ENCODE results near the gene MED1.

The MED1 gene

GRCh38 chr17:39410279-39410678 is 40.8 kb downstream of the MED1 start:
- no peak for TF ChIP-seq CTCF (IDR thresholded peaks at IDR 0.05; ENCODE audit: borderline replicate concordance, control extremely low read depth, extremely low read depth, insufficient read depth, missing control alignments)
- in situ Hi-C loops (cut with MboI; ENCODE audit: low sequenced_read_pairs, unreplicated experiment) = no loop called here
- DNase-seq (ENCODE audit: low spot score) = no peak

GRCh38 chr17:39408360-39408759 is 42.7 kb downstream of the MED1 start:
- in situ Hi-C loops (cut with MboI; ENCODE audit: low sequenced_read_pairs, unreplicated experiment) = no loop called here
- DNase-seq (ENCODE audit: low spot score) = no peak
- TF ChIP-seq CTCF (IDR thresholded peaks at IDR 0.05; ENCODE audit: borderline replicate concordance, control extremely low read depth, extremely low read depth, insufficient read depth, missing control alignments) = no peak

- in situ Hi-C loops (cut with MboI; ENCODE audit: low sequenced_read_pairs, unreplicated experiment) = no loop called here
- no peak for DNase-seq (ENCODE audit: low spot score)
- no peak for TF ChIP-seq CTCF (IDR thresholded peaks at IDR 0.05; ENCODE audit: borderline replicate concordance, control extremely low read depth, extremely low read depth, insufficient read depth, missing control alignments)
Observed at GRCh38 chr17:39406951-39407350, 44.1 kb downstream of the MED1 start.

- no peak for DNase-seq (ENCODE audit: low spot score)
- TF ChIP-seq CTCF (IDR thresholded peaks at IDR 0.05; ENCODE audit: borderline replicate concordance, control extremely low read depth, extremely low read depth, insufficient read depth, missing control alignments) = no peak
- in situ Hi-C loops (cut with MboI; ENCODE audit: low sequenced_read_pairs, unreplicated experiment) = no loop called here
Observed at GRCh38 chr17:39405436-39405835, 45.6 kb downstream of the MED1 start.

GRCh38 chr17:39404542-39405378 is 46.3 kb downstream of the MED1 start:
- DNase-seq (ENCODE audit: low spot score) = no peak
- in situ Hi-C loops (cut with MboI; ENCODE audit: low sequenced_read_pairs, unreplicated experiment) = no loop called here
- no peak for TF ChIP-seq CTCF (IDR thresholded peaks at IDR 0.05; ENCODE audit: borderline replicate concordance, control extremely low read depth, extremely low read depth, insufficient read depth, missing control alignments)

- DNase-seq (ENCODE audit: low spot score) = no peak
- no peak for TF ChIP-seq CTCF (IDR thresholded peaks at IDR 0.05; ENCODE audit: borderline replicate concordance, control extremely low read depth, extremely low read depth, insufficient read depth, missing control alignments)
- in situ Hi-C loops (cut with MboI; ENCODE audit: low sequenced_read_pairs, unreplicated experiment) = no loop called here
Observed at GRCh38 chr17:39402890-39403605, 48.0 kb downstream of the MED1 start.

Measured in GM13976 (cell line).